GM18951 (cell line): ENCODE measurements around the gene GALNT2.

Experiments used
- POLR2A ChIP-seq: IDR thresholded peaks from 4 replicates; pipeline ENCODE4 v1.6.1; 2011; ENCODE audit warnings: mild to moderate bottlenecking; ENCODE audit not compliant: insufficient read length, insufficient read depth; ENCODE audit errors: extremely low read depth
- in situ Hi-C: fragments of 300-500 bp; cut with MboI; formaldehyde crosslinking; loops from one replicate; pipeline ENCODE4 v1.12.0; 2022; ENCODE audit warnings: low sequenced_read_pairs, mixed read lengths, inconsistent platforms; ENCODE audit not compliant: unreplicated experiment

GALNT2 gene

DNA sequence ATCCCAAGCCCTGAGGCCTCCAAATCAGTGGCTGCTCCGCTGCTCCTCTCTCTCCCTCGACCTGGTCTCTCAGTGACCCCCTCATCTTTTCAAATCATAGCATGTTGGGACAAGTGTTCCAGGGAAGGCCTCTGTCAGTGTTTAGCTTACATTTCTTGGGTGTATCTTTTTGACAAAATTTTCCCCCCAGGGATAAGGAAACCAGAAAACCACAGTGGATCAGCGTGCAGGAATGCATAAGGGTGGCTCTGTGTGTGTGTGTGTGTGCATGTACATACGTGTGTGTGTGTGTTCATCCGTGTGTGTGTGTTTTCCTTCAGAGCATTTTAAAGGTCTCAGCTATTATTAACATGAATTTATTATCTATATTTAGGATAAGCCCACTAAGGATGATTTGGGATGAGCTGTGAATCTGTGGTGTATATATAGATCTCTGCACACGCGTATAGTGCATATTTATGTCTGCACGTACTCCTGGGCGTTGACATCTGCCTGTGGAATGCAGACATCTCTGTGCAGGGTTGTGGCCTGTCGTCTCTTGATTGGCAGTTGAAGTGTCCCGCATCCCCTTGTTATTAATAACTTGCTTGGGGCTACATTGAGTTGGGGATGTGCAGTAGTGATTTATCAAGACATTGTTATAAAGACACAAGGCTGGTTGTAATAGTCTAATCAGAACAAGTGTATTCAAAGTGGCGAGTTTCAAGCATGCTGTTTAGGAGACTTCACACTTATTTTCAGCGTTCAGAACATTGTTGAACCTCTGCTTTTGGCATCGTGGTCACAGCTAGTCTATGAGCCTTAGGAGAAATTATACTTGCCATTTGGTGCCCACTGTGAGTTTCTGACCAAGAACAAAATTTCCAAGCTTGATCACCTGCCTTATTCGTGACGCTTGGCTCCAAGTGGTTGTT lies 55.6 kb downstream of the GALNT2 start:
- no peak for TF ChIP-seq POLR2A
- in situ Hi-C loops = no loop called here

DNA sequence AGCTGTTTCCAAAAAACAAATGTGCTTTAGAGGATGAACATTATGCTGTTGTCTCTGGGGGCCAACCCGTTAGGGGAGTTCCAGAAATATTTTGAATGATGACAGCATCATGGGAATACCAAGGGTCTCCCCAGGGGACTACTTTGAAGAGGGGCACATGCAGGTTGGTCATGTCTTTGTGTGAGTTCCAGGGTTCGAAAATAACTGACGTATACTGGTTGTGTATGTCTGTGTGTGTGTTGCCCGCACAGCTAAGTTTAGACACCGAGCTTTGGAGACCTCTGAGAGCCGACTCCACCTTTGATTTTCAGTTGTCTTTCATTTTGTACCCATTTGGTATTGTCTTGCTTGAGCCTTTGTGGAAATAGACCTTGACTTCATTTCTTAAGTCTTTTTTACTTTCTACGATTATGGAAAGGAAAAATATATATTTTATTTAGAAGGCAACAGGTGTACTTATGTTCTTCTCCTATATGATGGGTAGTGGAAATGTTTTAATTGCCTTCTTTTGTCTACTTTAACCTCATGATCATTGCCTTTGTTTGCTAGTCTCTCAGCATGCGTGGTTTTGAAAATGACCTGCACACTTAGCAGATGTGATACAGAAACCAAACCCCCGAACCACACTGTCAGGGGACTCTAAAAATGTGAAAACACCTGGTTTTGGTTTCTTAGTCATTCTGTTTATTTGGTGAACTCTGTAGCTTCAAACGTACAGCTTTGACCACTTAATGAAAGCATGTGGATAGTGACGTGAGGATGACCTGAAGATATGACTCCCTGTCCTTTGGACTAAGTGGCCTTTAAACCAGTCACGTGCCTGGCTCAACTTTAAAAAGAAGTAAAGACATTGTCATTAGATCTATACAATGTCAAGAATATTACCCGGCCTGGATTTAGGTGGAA lies 56.5 kb downstream of the GALNT2 start:
- in situ Hi-C loops = no loop called here
- no peak for TF ChIP-seq POLR2A

- TF ChIP-seq POLR2A = no peak
- in situ Hi-C loops = no loop called here
Observed at GRCh38 chr1:230124186-230125128, 57.4 kb downstream of the GALNT2 start.

GRCh38 chr1:230125141-230125540 lies 58.1 kb downstream of the GALNT2 start:
- TF ChIP-seq POLR2A = no peak

DNA sequence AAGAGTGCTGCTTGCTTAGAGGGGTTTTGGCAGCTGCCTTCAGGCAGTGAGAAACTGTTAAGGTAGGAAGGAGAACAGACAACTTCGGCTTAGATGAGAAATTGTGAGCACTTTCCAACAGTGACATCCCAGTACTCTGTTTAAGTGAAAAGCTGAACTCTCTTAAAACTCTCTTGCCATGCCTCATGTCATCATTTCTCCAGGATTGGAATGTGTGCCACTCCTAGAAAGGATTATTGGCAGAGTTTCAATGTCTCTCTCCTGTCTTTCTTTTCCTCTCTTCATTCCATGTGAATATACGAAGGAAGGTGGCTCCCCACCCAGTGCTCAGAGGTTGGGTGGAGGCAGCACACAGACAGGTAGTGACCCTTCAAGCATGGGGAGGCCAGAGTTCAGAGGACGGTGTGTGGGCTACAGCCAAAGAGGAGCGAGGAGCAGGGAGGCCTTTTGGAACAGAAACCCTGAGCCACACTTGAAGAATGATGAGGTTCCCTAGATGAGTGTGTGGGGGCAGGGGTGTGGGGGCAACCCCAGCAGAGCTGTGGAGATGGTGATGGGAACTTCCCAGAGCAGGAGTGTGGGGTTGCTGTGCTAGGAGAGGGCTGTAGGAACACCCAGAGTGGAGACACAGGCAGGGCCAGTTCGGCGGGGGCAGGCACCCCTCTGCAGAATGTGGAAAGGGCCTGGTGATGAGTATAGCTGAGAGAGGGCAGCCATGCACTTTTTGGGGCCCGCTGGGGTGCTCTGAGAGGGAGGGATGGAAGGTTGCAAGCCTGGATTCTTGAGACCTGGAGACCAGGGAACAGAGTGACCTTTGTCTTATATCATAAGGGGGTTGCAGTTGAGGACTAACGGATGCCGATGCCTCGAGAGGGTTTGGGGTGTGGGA lies 58.8 kb downstream of the GALNT2 start:
- in situ Hi-C loops = no loop called here
- TF ChIP-seq POLR2A = no peak

More at GRCh38 chr1:230125141-230125540, 58.1 kb downstream of the GALNT2 start:
- in situ Hi-C loops = no loop called here

DNA sequence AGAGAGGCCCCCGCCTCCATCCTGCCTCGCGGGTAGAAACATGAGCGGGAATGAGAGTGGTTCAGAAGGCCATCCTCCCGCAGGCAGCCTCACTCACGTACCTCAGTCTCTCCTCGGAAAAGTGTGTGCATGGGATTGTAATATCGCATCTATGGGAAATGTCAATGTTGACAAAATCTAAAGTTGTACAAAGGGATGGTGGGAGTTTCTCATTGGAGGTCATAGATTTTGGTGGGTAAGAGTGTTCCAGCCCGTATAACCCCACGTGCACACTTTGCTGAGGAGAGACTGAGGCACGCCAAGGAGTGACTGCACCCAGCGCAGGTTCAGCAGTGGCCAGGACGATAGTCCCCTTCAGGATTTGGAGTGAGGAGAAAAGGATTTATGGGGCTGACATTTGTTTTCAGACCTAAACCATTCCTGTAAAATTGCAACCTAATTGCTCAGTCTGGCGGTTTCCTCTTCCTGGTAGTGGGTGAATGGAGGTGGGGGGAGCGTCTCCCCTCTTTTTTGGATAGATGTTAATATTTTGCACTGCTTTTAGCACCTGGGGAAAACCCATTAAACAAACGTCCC lies 59.6 kb downstream of the GALNT2 start:
- in situ Hi-C loops = no loop called here
- TF ChIP-seq POLR2A = no peak

- in situ Hi-C loops = no loop called here
- TF ChIP-seq POLR2A = no peak
Observed at GRCh38 chr1:230127105-230128054, 60.3 kb downstream of the GALNT2 start.

DNA sequence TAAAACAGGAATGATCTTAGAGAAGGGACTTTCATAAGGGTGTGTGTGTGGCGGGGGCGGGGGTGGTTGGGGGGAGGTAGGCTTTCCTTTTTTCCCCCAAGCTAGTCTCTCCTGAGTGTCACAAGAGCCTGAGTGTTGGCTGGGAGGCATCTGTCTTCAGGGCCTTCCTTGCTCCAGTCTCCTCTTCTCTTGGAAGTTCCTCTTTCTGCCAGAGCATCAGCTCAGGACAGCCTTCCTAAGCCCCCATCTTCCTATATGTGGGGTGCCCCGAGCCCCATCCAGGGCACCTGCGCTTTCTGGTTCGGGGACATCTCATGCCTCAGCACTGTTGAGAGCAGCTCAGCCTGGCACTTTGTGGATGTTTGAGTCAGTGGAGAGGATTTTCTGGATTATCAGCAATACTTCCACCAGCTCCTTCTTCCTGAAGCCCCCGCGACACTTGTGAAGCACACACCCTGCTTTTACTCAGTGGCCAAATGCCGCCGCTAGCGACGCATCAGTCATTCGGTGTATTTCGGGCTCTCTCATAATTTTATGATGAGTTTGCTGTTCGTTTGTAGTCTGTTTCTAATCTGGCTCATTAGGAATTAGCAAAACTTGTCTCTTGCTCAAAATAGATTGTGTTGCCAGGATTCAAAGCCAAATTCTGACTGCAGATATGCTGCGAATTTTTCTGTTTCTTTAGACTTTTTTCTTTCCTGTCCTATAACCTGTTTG lies 61.7 kb downstream of the GALNT2 start:
- in situ Hi-C loops = no loop called here
- TF ChIP-seq POLR2A = no peak

DNA sequence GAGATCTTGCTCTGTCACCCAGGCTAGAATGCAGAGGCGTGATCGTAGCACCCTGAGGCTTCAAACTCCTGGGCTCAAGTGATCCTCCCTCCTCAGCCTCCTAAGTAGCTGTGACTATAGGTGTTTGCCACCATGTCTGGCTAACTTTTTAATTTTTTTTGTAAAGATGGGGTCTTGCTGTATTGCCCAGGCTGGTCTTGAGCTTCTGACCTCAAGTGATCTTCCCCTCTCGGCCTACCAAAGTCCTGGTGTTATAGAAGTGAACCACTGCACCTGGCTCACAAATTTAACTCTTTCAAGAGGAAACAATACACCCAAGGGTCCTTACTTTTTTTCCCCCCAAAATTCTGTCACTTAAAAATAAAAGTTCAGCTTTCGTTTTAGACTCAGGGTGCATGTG lies 62.3 kb downstream of the GALNT2 start:
- no peak for TF ChIP-seq POLR2A
- in situ Hi-C loops = no loop called here

- no peak for TF ChIP-seq POLR2A
- in situ Hi-C loops = no loop called here
Observed at GRCh38 chr1:230130172-230130944, 63.3 kb downstream of the GALNT2 start.
